HCT116 (cell line): ENCODE data around the gene MCL1.

Source experiments
- CTCF ChIP-seq, 3 experiments: fragments of 200-600 bp in 1 of 3; sonication (generic) in 1 of 3; IDR thresholded peaks in 2 of 3; conservative IDR thresholded peaks in 1 of 3; 2 replicates each; pipeline ENCODE4 v1.5.1; 2012 to 2017; ENCODE audit warnings: low read depth in 2 of 3, low read length in 2 of 3, antibody characterized with exemption in 1 of 3, borderline replicate concordance in 1 of 3, control low read depth in 1 of 3, mild to moderate bottlenecking in 1 of 3, mixed read lengths in 1 of 3, mixed run types in 1 of 3, moderate library complexity in 1 of 3; ENCODE audit not compliant: insufficient read depth in 1 of 3
- ELF1 ChIP-seq: IDR thresholded peaks from 2 replicates; pipeline ENCODE4 v1.6.1; 2012; ENCODE audit warnings: low read depth, borderline replicate concordance
- POLR2A ChIP-seq: IDR thresholded peaks from 2 replicates; pipeline ENCODE4 v1.7.0; 2011; ENCODE audit warnings: borderline replicate concordance; ENCODE audit not compliant: insufficient read depth, insufficient read length; ENCODE audit errors: extremely low read depth
- POLR2AphosphoS5 ChIP-seq: IDR thresholded peaks from 2 replicates; pipeline ENCODE4 v1.6.1; 2011; ENCODE audit warnings: mild to moderate bottlenecking, low read depth, low read length, moderate library complexity

- TF ChIP-seq POLR2A (no peak), POLR2AphosphoS5 (no peak), CTCF (IDR thresholded peaks at IDR 0.05 in 2 of 3, conservative IDR thresholded peaks at IDR 0.05 in 1 of 3; ENCODE audit: borderline replicate concordance in 1 of 3, insufficient read depth in 1 of 3, low read depth in 2 of 3, low read length in 2 of 3) (no peak), ELF1 (no peak)
These were observed 16.7 kb downstream of the MCL1 start for GRCh38 chr1:150562446-150563339.
